Stimulated activated CD4-positive, alpha-beta T cell treated with anti-CD3 and anti-CD28 coated beads, Interleukin-15, amount 100 ng/mL, for 48 hours (primary cell): ENCODE measurements around the gene NR1H2.
A peak's percentile ranks its signal among the peaks of the same experiment; 100 is the strongest.
"Not testable (repeated sequence)": the region's sequence is repeated elsewhere in the genome, so short reads cannot be mapped to it uniquely, and the experiment has no call there.

Experiments used
- DNase-seq, 2 donors: peaks; one replicate each; pipeline ENCODE4 v3.0.0-alpha.2; 2020; ENCODE audit warnings: low read depth in 2 of 2

The NR1H2 gene

GRCh38 chr19:50344661-50345318 lies 31.5 kb upstream of the NR1H2 start:
- no peak for DNase-seq

DNA sequence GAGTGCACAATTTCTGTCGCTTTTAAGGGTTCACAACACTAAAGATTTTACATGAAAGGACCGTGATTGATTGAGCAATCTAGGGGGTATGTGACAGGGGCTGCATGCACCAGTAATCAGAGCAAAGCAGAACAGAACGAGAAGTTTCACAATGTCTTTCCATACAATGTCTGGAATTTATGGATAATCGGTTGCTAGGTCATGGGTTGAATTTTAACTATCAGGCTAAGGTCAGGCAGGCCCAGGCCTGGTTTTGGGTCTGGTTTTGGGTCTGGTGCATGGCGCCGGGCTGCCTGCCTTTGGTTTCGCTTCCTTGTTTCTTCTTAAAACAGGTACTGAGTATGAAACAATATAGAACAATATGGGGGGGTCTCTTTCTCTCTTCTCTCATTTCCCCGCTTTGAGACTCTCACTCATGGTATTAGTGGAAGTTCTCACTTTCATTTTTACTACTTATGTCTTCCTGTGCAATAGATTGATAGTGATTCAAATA lies 29.1 kb upstream of the NR1H2 start:
- DNase-seq, result not testable (repeated sequence)

- no peak for DNase-seq
These were observed 26.8 kb upstream of the NR1H2 start for GRCh38 chr19:50349277-50350057.

GRCh38 chr19:50352242-50352641 lies 24.0 kb upstream of the NR1H2 start:
- DNase-seq, result no peak

GRCh38 chr19:50353487-50353880 lies 22.8 kb upstream of the NR1H2 start:
- DNase-seq, result not testable (repeated sequence)

- no peak for DNase-seq
These were observed 19.5 kb upstream of the NR1H2 start for GRCh38 chr19:50356691-50357177.

DNA sequence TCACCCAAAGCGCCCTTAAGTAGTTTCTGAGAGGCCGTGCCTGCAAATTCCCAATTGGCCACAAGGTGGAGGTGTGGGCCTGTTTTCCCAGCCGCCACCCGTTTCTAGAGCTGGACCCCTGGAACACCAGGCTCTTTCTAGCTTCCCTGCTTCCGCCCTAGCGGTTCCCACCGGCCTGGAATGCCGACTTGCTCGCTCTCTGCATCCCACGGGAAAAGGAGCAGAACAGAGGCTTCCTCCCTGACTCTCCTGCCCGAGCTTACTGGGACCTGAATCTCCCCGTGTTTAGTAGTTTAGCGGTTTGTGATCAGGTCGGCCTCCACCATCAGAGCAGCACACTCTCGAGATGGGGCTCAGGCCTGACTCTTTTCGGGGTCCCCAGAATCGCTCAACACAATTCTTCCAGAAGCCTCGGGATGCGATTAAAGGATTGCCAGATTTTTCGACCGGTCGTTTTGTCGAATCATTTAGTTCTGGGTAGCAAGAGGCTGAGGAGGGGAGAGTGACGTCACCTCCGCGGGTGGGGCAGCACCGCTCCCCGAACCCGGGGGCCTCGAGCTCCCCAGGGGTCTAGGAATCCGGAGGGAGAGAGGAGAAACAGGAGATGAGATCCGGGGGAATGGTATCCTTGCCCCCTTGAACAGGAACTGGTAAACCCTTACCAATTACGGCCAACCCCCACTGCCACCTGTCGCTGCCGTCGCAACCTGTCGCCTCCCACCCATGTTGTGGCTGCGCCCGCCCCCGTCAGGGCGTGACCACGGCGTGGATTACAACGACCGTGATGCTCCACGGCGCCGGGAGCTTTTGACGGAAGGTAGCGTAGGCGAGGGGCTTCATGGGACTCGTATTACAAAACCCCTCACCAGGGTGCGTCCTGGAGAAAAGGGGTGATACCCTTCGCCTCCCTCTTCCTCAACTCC lies 18.8 kb upstream of the NR1H2 start:
- peak; percentile 79 to 85 for DNase-seq

GRCh38 chr19:50358483-50359327 lies 17.6 kb upstream of the NR1H2 start:
- DNase-seq, result peak; percentile 60 to 73

DNA sequence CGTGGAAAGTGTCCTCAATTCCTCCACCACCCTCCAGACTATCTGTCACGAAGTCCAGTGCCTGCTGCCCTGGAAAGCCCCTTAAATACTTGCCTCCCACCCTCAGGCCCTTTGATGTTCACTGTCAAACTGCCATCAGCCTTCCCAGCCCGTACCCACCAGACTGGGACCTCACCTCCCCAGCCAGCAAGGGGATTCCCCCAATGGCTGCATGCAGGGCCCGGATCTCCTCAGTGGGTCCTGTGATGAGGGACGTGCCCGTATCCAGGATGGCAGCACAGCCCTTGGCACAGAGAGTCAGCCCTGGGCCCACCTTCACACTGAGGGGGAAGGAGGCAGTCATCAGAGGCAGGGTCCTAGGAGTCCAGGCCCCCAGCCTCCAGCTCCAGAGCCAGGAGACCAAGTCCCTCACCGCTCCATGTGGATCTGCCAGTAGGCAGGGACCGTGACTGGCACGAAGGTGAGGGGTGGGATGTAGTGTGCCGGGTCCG lies 16.9 kb upstream of the NR1H2 start:
- no peak for DNase-seq

GRCh38 chr19:50361290-50362029 lies 14.8 kb upstream of the NR1H2 start:
- DNase-seq, result peak; percentile 39 to 40

- no peak for DNase-seq
These were observed 14.2 kb upstream of the NR1H2 start for GRCh38 chr19:50362030-50362412.

DNA sequence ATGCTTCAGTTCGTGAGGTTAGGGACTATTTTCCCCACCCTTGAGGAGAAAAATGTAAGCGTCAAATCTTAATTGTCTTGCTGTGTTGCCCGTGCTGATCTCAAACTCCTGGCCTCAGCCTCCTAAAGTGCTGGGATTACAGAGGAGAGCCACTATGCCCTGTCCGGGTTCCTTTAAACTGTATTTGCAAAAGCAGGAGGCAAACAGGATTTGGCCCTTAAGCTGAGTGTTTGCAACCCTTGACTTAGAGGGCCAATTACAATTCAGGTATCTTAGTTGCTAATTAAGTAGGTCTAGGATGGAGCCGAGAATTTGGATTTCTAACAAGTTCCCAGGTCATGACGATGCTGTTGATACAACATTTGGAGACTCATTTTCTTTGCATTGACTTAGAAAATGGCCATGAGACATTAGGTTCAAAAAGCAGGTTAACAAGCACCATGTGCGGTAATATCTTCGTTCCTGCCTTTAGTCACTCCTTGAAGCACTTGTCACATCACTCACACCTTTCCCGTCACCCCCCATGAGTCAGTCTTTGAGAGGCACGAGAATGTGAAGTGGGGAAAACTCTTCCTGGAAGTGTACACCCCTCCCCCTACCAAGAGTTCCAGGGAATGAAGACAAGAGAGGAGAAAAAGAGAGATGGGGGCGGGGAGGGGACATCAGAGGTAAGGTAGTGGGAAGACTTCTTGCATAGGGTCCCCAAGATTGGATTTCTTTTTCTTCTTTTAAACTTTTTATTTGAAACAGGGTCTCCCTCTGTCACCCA lies 13.4 kb upstream of the NR1H2 start:
- peak in 1 of 2 donors; percentile 49 for DNase-seq

DNA sequence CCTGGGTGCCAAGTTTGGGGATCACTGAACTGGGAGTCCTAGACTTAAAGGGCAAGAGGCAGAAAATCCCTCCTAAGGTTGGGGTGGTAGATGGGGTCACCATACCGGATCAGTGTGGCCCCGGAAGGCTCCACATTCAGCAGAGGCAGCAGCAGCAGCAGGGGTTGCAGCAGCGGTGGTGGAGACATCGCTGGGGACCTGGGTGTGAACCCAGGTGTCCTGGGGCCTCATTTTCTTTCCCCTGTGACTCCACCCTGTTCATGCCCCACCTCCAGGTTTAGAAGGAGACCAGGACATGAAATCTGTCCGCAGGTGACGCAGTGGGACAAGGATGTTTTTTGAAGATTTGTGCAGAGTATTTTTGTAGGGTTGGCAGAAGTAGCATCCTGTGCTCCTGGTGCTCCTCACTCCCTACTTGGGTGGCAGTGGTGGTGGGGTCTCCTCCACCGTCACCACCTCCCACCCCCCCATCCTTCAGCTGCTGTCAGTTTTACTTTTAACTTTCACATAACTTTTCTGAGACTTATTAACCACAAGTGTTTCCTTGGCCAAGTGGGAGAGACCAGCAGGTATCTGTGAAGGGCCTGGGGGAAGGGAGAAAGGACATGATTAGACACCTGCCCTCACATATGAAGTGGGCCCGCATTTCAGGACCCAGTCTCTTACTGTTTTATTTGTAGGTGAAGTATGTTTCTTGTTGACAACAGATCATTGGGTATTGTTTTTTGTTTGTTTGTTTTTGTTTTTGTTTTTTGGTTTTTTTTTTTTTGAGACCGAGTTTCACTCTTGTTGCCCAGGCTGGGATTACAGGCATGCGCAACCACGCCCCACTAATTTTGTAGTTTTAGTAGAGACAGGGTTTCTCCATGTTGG lies 10.6 kb upstream of the NR1H2 start, which contains the start of gene NAPSA:
TSS of gene NAPSA (minus strand) at position 206 of the 873 bp plus-strand sequence. CDS start at position 188, 18 bp downstream.
- no peak for DNase-seq

- peak; percentile 59 to 69 for DNase-seq
These were observed 7.3 kb upstream of the NR1H2 start for GRCh38 chr19:50368649-50369570.

- no peak for DNase-seq
These were observed 4.3 kb upstream of the NR1H2 start for GRCh38 chr19:50371914-50372475.

- DNase-seq, result peak in 1 of 2 donors; percentile 52
These were observed 799 bp downstream of the NR1H2 start for GRCh38 chr19:50377051-50377461.

GRCh38 chr19:50377517-50377916 lies 1.3 kb downstream of the NR1H2 start:
- no peak for DNase-seq
